Panc1 (cell line): ENCODE data around the gene HINT3. TPM values are rescaled to one million over a fixed set of nuclear protein-coding genes. Genes with fewer than 3 reads are reported as not detected.

ENCODE experiments used
- ATAC-seq: fragments of 200-7000 bp; cut with Tn5 transposase; 2 replicates; pipeline ENCODE4 v1.9.1; 2020; ENCODE audit warnings: mild to moderate bottlenecking, moderate library complexity
- BruUV-seq: library from RNA; stranded (reverse); fragments of 400-500 nt; replicated peaks from 2 replicates; lab custom pipeline; 2021; lab: Mats Ljungman, UMichigan
- CTCF ChIA-PET: fragments of 300-600 bp; sonication (Branson Sonifier 250); formaldehyde crosslinking; loops from one replicate; lab custom pipeline; 2022; ENCODE audit warnings: antibody characterized with exemption; lab: Charles Lee
- POLR2A ChIA-PET: fragments of 300-600 bp; sonication (Branson Sonifier 250); formaldehyde crosslinking; loops from one replicate; lab custom pipeline; 2022; ENCODE audit warnings: antibody characterized with exemption; lab: Charles Lee
- DNase-seq: peaks from one replicate; pipeline ENCODE4 v3.0.0-alpha.2; 2010; ENCODE audit warnings: low read depth, low spot score
- H3K27ac ChIP-seq: 2 replicates; pipeline ENCODE4 v1.5.1; 2011; ENCODE audit warnings: mild to moderate bottlenecking, low read length, inconsistent platforms
- H3K27me3 ChIP-seq: fragments of 200-500 bp; sonication (Bioruptor generic); 2 replicates; pipeline ENCODE4 v1.6.0; 2014; ENCODE audit warnings: low read length, inconsistent platforms; ENCODE audit not compliant: control insufficient read depth, insufficient read depth
- H3K36me3 ChIP-seq: fragments of 200-500 bp; sonication (Bioruptor generic); 2 replicates; pipeline ENCODE4 v1.5.1; 2014; ENCODE audit warnings: inconsistent platforms, mild to moderate bottlenecking, low read length, moderate library complexity; ENCODE audit not compliant: control insufficient read depth, insufficient read depth
- H3K4me1 ChIP-seq: 2 replicates; pipeline ENCODE4 v1.5.1; 2011; ENCODE audit warnings: inconsistent platforms, mild to moderate bottlenecking, low read length, moderate library complexity; ENCODE audit not compliant: control insufficient read depth, insufficient read depth
- H3K4me3 ChIP-seq, 2 experiments: 2 replicates each; pipeline ENCODE4 v1.5.1; 2011 to 2012; ENCODE audit warnings: low read depth in 2 of 2, low read length in 2 of 2, mild to moderate bottlenecking in 2 of 2, inconsistent platforms in 1 of 2, moderate library complexity in 1 of 2
- H3K9me3 ChIP-seq: fragments of 200-500 bp; sonication (Bioruptor generic); 2 replicates; pipeline ENCODE4 v1.5.1; 2014; ENCODE audit warnings: low read depth, mild to moderate bottlenecking, inconsistent platforms, low read length, moderate library complexity; ENCODE audit not compliant: control insufficient read depth, insufficient read depth
- CTCF ChIP-seq: fragments of 450-650 bp; IDR thresholded peaks from 2 replicates; pipeline ENCODE4 v1.5.1; 2017; ENCODE audit warnings: mild to moderate bottlenecking
- POLR2AphosphoS5 ChIP-seq: IDR thresholded peaks from 2 replicates; pipeline ENCODE4 v1.6.1; 2012; ENCODE audit warnings: mild to moderate bottlenecking, low read depth, low read length, moderate library complexity
- SIN3A ChIP-seq: IDR thresholded peaks from 2 replicates; pipeline ENCODE4 v1.6.1; 2012; ENCODE audit warnings: low read depth, mild to moderate bottlenecking, low read length, moderate library complexity, borderline replicate concordance; ENCODE audit not compliant: insufficient read depth
- TCF7L2 ChIP-seq: IDR thresholded peaks from 2 replicates; pipeline ENCODE4 v1.6.1; 2011; ENCODE audit warnings: mild to moderate bottlenecking, low read depth, low read length, inconsistent platforms
- in situ Hi-C: cut with HindIII; loops from 2 replicates; pipeline ENCODE4 v1.10.0; 2016; ENCODE audit warnings: low sequenced_read_pairs, low pct_unique_long_range_greater_than_20kb
- intact Hi-C: fragments of 100-400 bp; cut with micrococcal nuclease; formaldehyde crosslinking; loops from one replicate; pipeline ENCODE4 v1.10.0; 2022; ENCODE audit not compliant: unreplicated experiment
- total RNA-seq: library from RNA; stranded (reverse); gene quantifications from one replicate; pipeline ENCODE4 v1.2.1, GENCODE V29; 2021; ENCODE audit not compliant: unreplicated experiment
- TF ChIP-seq, protein P1 (sequence below), 2 experiments: IDR thresholded peaks; 2 replicates each; pipeline ENCODE4 v1.6.1; 2011 to 2012; ENCODE audit warnings: low read depth in 2 of 2, control low read depth in 1 of 2, low read length in 1 of 2, mild to moderate bottlenecking in 1 of 2, moderate library complexity in 1 of 2; ENCODE audit not compliant: insufficient read depth in 1 of 2

Gene HINT3
- total RNA-seq, 1 experiment from 2014 or later = 11.5 TPM

GRCh38 chr6:125922322-125922860 is 34.2 kb upstream of the HINT3 start:
- Histone ChIP-seq H3K4me1 (0 out of 2 replicates have a peak, but pooled peaks cover 3% of the 10 kb centered on the region), H3K36me3 (peaks cover 5% of the 10 kb centered on the region), H3K27ac (no peak overlapping the region), H3K9me3 (no peaks in the 10 kb centered on the region), H3K27me3 (no peaks in the 10 kb centered on the region), H3K4me3 (no peak overlapping the region)
- ChIA-PET CTCF (no interaction called here), POLR2A (no interaction called here)
- no peak for DNase-seq
- TF ChIP-seq CTCF (no peak), TCF7L2 (no peak), SIN3A (no peak), POLR2AphosphoS5 (no peak)
- TF ChIP-seq, protein P1, sequence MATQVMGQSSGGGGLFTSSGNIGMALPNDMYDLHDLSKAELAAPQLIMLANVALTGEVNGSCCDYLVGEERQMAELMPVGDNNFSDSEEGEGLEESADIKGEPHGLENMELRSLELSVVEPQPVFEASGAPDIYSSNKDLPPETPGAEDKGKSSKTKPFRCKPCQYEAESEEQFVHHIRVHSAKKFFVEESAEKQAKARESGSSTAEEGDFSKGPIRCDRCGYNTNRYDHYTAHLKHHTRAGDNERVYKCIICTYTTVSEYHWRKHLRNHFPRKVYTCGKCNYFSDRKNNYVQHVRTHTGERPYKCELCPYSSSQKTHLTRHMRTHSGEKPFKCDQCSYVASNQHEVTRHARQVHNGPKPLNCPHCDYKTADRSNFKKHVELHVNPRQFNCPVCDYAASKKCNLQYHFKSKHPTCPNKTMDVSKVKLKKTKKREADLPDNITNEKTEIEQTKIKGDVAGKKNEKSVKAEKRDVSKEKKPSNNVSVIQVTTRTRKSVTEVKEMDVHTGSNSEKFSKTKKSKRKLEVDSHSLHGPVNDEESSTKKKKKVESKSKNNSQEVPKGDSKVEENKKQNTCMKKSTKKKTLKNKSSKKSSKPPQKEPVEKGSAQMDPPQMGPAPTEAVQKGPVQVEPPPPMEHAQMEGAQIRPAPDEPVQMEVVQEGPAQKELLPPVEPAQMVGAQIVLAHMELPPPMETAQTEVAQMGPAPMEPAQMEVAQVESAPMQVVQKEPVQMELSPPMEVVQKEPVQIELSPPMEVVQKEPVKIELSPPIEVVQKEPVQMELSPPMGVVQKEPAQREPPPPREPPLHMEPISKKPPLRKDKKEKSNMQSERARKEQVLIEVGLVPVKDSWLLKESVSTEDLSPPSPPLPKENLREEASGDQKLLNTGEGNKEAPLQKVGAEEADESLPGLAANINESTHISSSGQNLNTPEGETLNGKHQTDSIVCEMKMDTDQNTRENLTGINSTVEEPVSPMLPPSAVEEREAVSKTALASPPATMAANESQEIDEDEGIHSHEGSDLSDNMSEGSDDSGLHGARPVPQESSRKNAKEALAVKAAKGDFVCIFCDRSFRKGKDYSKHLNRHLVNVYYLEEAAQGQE (IDR thresholded peaks at IDR 0.05; ENCODE audit: insufficient read depth in 1 of 2, low read depth in 2 of 2, low read length in 1 of 2) = no peak
- intact Hi-C loops = no loop called here
- in situ Hi-C loops = no loop called here
- BruUV-seq = no TSS peak
- ATAC-seq = no peak

GRCh38 chr6:125923366-125923877 is 33.1 kb upstream of the HINT3 start:
- Histone ChIP-seq H3K27me3 (no peaks in the 10 kb centered on the region), H3K36me3 (peaks cover 9% of the 10 kb centered on the region), H3K27ac (no peak overlapping the region), H3K9me3 (no peaks in the 10 kb centered on the region), H3K4me3 (no peak overlapping the region), H3K4me1 (0 out of 2 replicates have a peak, but pooled peaks cover 3% of the 10 kb centered on the region)
- ChIA-PET CTCF (no interaction called here), POLR2A (interaction anchor here (0.6 kb wide), 1 partner anchor 15 kb away, joined by 3 read pairs; no protein-coding TSS in a partner anchor)
- ATAC-seq (no peak), DNase-seq (no peak)
- intact Hi-C loops = no loop called here
- TF ChIP-seq, protein P1 (IDR thresholded peaks at IDR 0.05; ENCODE audit: insufficient read depth in 1 of 2, low read depth in 2 of 2, low read length in 1 of 2) = no peak
- TF ChIP-seq TCF7L2 = no peak
- no peak for TF ChIP-seq POLR2AphosphoS5
- no peak for TF ChIP-seq CTCF
- no peak for TF ChIP-seq SIN3A
- in situ Hi-C loops = no loop called here
- BruUV-seq = no TSS peak
